Omental fat pad (tissue), 4 donors: ENCODE measurements around the gene GNG13. TPM values are rescaled to one million over a fixed set of nuclear protein-coding genes. Genes with fewer than 3 reads are reported as not detected.
"Not testable (repeated sequence)": the region's sequence is repeated elsewhere in the genome, so short reads cannot be mapped to it uniquely, and the experiment has no call there.

Source experiments
- ATAC-seq: fragments of 150-250 bp; one replicate; pipeline ENCODE4 v1.9.1; 2016; ENCODE audit warnings: mild to moderate bottlenecking, moderate library complexity; ENCODE audit not compliant: low FRiP score
- DNase-seq: peaks from one replicate; pipeline ENCODE4 v3.0.0-alpha.2; 2019; ENCODE audit warnings: low spot score
- total RNA-seq, 4 donors: library from RNA; depleted of rRNA; stranded (reverse); fragments of >200 nt; gene quantifications; one replicate each; pipeline ENCODE4 v1.1.0, GENCODE V29; 2016
- TF ChIP-seq, protein P1 (sequence below), 3 donors: fragments of 450-650 bp; IDR thresholded peaks; one replicate each; pipeline ENCODE4 v1.5.1; 2016 to 2017; ENCODE audit warnings: antibody characterized with exemption in 3 of 3, mild to moderate bottlenecking in 3 of 3, moderate library complexity in 2 of 3

GNG13 gene
- total RNA-seq, 4 donors from 2014 or later: not detected

DNA sequence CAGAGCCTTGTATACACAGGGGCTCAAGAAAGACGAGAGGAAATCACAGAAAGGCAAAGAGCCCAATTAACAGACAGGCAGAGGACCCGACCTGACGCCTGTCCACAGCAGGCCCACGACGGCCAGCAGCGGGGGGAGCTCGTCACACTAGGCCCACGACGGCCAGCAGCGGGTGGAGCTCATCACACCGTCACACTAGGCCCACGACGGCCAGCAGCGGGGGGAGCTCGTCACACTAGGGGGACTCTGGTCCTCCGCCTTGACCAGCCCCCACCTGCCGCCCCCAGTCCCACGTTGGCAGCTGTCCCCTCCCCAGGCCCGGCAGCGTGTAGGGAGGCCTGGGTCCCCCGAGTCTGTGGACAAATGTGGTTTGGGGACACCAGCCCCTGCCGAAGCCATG lies 23.7 kb upstream of the GNG13 start:
- ATAC-seq (no peak), DNase-seq (no peak)
- TF ChIP-seq, protein P1, sequence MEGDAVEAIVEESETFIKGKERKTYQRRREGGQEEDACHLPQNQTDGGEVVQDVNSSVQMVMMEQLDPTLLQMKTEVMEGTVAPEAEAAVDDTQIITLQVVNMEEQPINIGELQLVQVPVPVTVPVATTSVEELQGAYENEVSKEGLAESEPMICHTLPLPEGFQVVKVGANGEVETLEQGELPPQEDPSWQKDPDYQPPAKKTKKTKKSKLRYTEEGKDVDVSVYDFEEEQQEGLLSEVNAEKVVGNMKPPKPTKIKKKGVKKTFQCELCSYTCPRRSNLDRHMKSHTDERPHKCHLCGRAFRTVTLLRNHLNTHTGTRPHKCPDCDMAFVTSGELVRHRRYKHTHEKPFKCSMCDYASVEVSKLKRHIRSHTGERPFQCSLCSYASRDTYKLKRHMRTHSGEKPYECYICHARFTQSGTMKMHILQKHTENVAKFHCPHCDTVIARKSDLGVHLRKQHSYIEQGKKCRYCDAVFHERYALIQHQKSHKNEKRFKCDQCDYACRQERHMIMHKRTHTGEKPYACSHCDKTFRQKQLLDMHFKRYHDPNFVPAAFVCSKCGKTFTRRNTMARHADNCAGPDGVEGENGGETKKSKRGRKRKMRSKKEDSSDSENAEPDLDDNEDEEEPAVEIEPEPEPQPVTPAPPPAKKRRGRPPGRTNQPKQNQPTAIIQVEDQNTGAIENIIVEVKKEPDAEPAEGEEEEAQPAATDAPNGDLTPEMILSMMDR (IDR thresholded peaks at IDR 0.05): no peak

- TF ChIP-seq, protein P1 (IDR thresholded peaks at IDR 0.05): no peak
- ATAC-seq: no peak
- no peak for DNase-seq
These were observed 22.4 kb upstream of the GNG13 start for GRCh38 chr16:822909-823297.

DNA sequence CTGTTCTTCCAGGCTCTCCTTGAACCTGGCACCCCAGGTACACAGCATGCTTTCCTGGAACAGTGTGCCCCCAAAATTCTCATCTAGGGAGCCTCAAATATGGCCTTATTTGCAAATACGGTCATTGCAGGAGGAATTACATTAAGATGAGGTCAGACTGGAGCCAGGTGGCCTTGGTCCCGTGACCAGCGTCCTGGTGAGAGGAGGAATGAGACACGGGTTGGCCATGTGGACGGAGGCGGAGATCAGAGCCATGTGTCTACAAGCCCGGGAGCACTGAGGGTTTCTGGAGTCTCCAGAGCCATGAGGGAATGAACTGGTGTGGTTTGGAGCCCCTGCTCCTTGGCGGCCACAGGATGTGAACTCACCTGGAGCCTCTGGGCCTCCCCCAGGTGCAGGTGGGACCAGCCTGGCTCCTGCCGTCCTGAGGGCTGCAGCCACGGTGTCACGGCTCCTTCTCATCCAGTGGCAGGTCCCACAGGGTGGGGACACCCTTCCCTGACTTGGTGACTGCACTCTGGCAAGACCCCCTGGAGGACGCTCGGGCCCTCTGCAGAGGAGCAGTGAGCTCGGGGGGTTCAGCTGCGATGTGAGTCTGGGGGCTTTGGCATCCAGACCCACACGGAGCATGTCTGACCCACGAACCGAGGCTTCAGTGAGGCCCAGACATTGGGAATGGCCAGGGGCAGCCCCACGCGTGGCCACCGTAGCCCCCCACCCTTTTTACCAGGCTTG lies 21.8 kb upstream of the GNG13 start:
- no peak for ATAC-seq
- no peak for DNase-seq
- TF ChIP-seq, protein P1 (IDR thresholded peaks at IDR 0.05): no peak

DNA sequence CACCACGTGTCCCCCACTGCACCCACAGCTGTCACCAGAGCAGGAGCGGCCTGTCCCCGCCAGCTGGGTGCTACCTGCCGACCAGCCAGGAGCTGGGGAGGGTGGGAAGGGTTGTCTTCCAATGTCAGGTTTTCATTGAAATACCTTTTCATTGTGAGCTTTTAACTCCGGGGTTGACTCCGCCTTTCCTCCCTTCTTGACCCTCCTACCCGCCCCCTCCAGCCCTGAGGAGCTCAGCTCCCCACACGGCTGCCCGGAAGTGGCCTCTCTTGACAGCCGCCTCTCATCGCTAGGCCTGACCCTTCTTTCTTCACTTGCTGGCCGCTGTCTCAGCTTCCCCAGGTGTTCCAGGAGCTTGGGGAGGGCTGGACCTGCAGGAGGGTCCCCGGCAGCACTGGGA lies 21.2 kb upstream of the GNG13 start:
- no peak for ATAC-seq
- no peak for DNase-seq
- TF ChIP-seq, protein P1 (IDR thresholded peaks at IDR 0.05): no peak

- TF ChIP-seq, protein P1 (IDR thresholded peaks at IDR 0.05): no peak
- DNase-seq (no peak), ATAC-seq (no peak)
These were observed 20.2 kb upstream of the GNG13 start for GRCh38 chr16:820748-821147.

GRCh38 chr16:820044-820408 lies 19.5 kb upstream of the GNG13 start:
- DNase-seq, ATAC-seq: not testable (repeated sequence)

DNA sequence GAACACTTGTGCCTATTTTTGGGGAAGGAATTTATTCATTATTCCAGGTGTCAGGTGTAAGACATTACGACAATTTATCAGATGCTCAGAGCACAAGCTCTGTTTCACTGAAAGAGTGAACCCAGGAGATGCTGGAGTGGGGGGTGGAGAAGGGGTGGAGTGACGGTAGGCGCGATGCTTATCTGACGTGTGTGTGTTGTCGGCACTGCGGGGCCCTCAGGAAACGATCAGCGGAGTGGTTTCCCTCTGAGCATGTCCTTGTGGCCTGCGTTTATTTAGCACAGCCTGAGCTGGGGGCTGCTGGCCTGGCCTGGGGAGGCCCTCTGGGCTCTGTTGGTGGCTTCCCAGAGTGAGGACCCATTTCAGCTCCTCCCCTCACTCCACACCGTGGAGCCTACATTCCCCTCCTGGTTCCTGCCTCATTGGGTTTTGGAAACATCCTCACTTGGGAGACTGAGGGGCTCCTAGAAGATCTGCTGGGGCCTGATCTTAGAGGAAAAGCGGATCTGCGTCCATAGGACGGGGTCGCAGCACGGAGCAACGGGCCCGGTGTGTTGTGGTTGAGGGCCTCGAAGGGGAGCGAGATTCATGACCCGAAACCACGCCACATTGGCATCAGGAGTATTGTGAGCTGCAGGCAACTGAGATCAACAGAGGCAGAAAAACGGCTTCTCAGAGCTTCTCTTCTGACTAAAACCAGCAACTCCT lies 19.0 kb upstream of the GNG13 start:
- DNase-seq: no peak
- ATAC-seq: no peak
- TF ChIP-seq, protein P1 (IDR thresholded peaks at IDR 0.05): no peak
